H1 (cell line): ENCODE data around the gene PRAMEF12.

Experiments
- BRCA1 ChIP-seq: IDR thresholded peaks from 2 replicates; pipeline ENCODE4 v1.6.1; 2012; ENCODE audit warnings: low read depth, low read length, improper control_type of control experiment
- EZH2 ChIP-seq: fragments of 200-600 bp; sonication (generic); IDR thresholded peaks from 2 replicates; pipeline ENCODE4 v1.7.1; 2012; ENCODE audit warnings: low read depth, mild to moderate bottlenecking, moderate library complexity, low read length, inconsistent platforms; ENCODE audit not compliant: severe bottlenecking
- MAX ChIP-seq: IDR thresholded peaks from 2 replicates; pipeline ENCODE4 v1.6.1; 2012; ENCODE audit warnings: inconsistent platforms
- POLR2A ChIP-seq, 2 experiments: IDR thresholded peaks; 1 replicate in 1 of 2; 2 replicates in 1 of 2; pipeline ENCODE4 v1.6.1; 2011; ENCODE audit warnings: low read depth in 2 of 2, low read length in 2 of 2, mild to moderate bottlenecking in 2 of 2; ENCODE audit errors: control extremely low read depth in 1 of 2
- POLR2AphosphoS5 ChIP-seq: IDR thresholded peaks from 2 replicates; pipeline ENCODE4 v1.6.1; 2011; ENCODE audit warnings: low read depth, low read length
- RAD21 ChIP-seq, 2 experiments: IDR thresholded peaks in 1 of 2; conservative IDR thresholded peaks in 1 of 2; 2 replicates each; pipeline ENCODE4 v1.6.1; 2011; ENCODE audit warnings: low read depth in 2 of 2, low read length in 2 of 2, improper control_type of control experiment in 1 of 2, inconsistent platforms in 1 of 2, mild to moderate bottlenecking in 1 of 2, moderate library complexity in 1 of 2
- RBBP5 ChIP-seq: IDR thresholded peaks from 2 replicates; pipeline ENCODE4 v1.7.1; 2012; ENCODE audit warnings: low read depth, mild to moderate bottlenecking, inconsistent platforms, low read length, moderate library complexity, borderline replicate concordance
- SRF ChIP-seq: IDR thresholded peaks from 2 replicates; pipeline ENCODE4 v1.6.1; 2011; ENCODE audit warnings: mild to moderate bottlenecking, low read depth, low read length, moderate library complexity
- YY1 ChIP-seq: IDR thresholded peaks from 2 replicates; pipeline ENCODE4 v1.6.1; 2011; ENCODE audit warnings: low read depth, mild to moderate bottlenecking, low read length
- ZNF274 ChIP-seq: IDR thresholded peaks from 2 replicates; pipeline ENCODE4 v1.7.0; 2012; ENCODE audit warnings: low read length, borderline replicate concordance; ENCODE audit errors: extremely low read depth
- TF ChIP-seq, protein P1 (sequence below), 3 experiments: IDR thresholded peaks; 1 replicate in 2 of 3; 2 replicates in 1 of 3; pipeline versions ENCODE4 v1.5.1 to v1.6.1; 2011; ENCODE audit warnings: low read length in 3 of 3, mild to moderate bottlenecking in 3 of 3, inconsistent platforms in 2 of 3, low read depth in 1 of 3, moderate library complexity in 1 of 3; ENCODE audit not compliant: insufficient read depth in 1 of 3; ENCODE audit errors: control extremely low read depth in 1 of 3
- TF ChIP-seq, protein P2 (sequence below): IDR thresholded peaks from 2 replicates; pipeline ENCODE4 v1.6.1; 2011; ENCODE audit warnings: low read length, improper control_type of control experiment

- TF ChIP-seq ZNF274: no peak
- TF ChIP-seq POLR2AphosphoS5: no peak
- TF ChIP-seq BRCA1: no peak
- TF ChIP-seq MAX: no peak
- TF ChIP-seq POLR2A (IDR thresholded peaks at IDR 0.05; ENCODE audit: control extremely low read depth in 1 of 2, low read depth in 2 of 2, low read length in 2 of 2): no peak
- no peak for TF ChIP-seq EZH2
- TF ChIP-seq, protein P1, sequence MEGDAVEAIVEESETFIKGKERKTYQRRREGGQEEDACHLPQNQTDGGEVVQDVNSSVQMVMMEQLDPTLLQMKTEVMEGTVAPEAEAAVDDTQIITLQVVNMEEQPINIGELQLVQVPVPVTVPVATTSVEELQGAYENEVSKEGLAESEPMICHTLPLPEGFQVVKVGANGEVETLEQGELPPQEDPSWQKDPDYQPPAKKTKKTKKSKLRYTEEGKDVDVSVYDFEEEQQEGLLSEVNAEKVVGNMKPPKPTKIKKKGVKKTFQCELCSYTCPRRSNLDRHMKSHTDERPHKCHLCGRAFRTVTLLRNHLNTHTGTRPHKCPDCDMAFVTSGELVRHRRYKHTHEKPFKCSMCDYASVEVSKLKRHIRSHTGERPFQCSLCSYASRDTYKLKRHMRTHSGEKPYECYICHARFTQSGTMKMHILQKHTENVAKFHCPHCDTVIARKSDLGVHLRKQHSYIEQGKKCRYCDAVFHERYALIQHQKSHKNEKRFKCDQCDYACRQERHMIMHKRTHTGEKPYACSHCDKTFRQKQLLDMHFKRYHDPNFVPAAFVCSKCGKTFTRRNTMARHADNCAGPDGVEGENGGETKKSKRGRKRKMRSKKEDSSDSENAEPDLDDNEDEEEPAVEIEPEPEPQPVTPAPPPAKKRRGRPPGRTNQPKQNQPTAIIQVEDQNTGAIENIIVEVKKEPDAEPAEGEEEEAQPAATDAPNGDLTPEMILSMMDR (IDR thresholded peaks at IDR 0.05; ENCODE audit: control extremely low read depth in 1 of 3, insufficient read depth in 1 of 3, low read depth in 1 of 3, low read length in 3 of 3): no peak
- TF ChIP-seq RBBP5: no peak
- TF ChIP-seq RAD21 (IDR thresholded peaks at IDR 0.05 in 1 of 2, conservative IDR thresholded peaks at IDR 0.05 in 1 of 2; ENCODE audit: low read depth in 2 of 2, low read length in 2 of 2): no peak
- no peak for TF ChIP-seq SRF
- TF ChIP-seq, protein P2, sequence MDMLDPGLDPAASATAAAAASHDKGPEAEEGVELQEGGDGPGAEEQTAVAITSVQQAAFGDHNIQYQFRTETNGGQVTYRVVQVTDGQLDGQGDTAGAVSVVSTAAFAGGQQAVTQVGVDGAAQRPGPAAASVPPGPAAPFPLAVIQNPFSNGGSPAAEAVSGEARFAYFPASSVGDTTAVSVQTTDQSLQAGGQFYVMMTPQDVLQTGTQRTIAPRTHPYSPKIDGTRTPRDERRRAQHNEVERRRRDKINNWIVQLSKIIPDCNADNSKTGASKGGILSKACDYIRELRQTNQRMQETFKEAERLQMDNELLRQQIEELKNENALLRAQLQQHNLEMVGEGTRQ: no peak
- no peak for TF ChIP-seq YY1
Measured at GRCh38 chr1:12778061-12778460, 4.5 kb downstream of the PRAMEF12 start.
